NCI-H1105 treated with DMSO at 0.1 percent for 48 hours (cell line): ENCODE data around the gene HFM1.
"Not testable (repeated sequence)": the region's sequence is repeated elsewhere in the genome, so short reads cannot be mapped to it uniquely, and the experiment has no call there.

ENCODE experiments used
- DNase-seq: peaks from one replicate; lab custom pipeline; 2025; lab: John Stamatoyannopoulos, UW

HFM1 gene

GRCh38 chr1:91346824-91347223 lies 57.8 kb downstream of the HFM1 start:
- no peak for DNase-seq

DNA sequence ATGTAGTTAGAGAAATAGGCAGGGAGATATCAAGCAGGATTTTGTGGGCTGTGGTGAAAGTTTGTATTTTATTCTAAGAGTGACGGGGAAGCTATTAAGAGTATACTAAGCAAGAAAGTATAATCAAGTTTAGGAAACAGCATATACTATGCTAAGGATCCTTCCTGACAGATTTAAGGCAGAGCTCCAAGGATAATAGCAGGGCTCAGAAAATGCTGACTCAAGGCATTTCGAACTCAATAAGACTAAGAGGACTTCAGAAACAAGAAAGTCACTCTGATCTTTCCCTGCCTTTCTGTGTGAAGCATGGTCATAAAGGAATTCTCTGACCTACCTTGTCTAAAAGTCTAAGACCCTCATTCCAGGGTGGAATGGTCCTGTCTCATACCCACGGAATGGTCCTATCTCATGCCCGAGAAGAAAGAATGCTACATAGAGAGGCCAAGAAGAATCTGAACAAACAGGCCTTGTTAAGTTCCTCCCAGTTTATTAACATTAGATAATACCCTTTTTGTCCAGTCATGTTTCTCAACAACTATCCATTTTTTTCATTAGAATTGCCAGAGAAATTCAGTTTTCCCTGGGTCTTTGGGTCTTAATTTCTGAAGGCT lies 59.1 kb downstream of the HFM1 start:
- no peak for DNase-seq

GRCh38 chr1:91338501-91338900 lies 66.1 kb downstream of the HFM1 start:
- DNase-seq, result no peak

- DNase-seq, result no peak
Observed at GRCh38 chr1:91335603-91336002, 69.0 kb downstream of the HFM1 start.

GRCh38 chr1:91334856-91335255 lies 69.8 kb downstream of the HFM1 start:
- DNase-seq, result no peak

- DNase-seq, result no peak
Observed at GRCh38 chr1:91325456-91325855, 79.2 kb downstream of the HFM1 start.

DNA sequence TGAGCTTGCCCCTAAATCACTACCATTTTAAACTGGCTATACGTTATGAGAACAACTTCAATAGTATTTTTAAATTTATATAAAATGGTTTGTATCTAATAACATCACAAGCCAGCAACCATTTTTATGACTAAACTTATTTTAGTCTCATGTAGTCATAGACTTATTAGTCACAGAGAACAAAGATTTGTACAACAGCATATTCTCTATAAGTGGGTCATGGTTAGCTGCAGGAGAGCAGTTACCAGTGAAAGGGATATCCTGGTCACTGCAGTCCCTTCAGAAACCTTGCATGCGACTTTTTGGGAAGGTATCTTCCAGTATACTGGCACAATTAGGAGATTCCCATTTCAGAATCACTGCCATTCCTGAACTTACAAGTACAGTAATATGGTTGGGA lies 90.0 kb downstream of the HFM1 start:
- DNase-seq, result no peak

DNA sequence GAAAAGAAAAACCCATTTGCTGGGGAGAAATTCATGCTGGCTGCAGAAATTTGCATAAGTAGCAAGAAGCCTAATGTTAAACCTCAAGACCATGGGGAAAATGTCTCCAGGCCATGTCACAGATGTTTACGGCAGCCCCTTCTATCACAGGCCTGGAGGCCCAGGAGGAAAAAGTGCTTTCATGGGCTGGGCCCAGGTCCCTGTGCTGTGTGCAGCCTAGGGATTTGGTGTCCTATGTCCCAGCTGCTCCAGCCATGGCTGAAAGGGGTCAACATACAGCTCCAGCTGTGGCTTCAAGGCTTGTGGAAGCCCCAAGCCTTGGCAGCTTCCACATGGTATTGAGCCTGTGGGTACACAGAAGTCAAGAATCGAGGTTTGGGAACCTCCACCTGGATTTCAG lies 93.0 kb downstream of the HFM1 start:
- DNase-seq, result no peak

DNA sequence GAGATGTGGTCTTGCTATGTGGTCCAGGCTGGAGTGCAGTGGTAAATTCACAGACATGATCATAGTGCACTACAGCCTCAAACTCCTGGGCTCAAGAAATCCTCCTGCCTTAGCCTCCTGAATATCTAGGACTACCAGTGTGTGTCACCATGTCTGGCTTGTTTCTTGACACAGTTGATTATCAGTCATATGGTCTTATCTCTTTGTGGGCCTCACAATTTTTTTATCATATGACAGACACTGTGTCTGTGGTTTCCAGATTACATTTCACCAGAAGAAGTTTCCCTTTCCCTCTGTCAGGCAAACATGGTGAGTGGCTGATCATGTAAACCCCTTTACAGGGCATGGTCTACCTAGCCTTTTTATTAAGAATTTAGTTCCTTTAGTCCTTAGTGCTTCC lies 96.1 kb downstream of the HFM1 start:
- DNase-seq, result no peak

DNA sequence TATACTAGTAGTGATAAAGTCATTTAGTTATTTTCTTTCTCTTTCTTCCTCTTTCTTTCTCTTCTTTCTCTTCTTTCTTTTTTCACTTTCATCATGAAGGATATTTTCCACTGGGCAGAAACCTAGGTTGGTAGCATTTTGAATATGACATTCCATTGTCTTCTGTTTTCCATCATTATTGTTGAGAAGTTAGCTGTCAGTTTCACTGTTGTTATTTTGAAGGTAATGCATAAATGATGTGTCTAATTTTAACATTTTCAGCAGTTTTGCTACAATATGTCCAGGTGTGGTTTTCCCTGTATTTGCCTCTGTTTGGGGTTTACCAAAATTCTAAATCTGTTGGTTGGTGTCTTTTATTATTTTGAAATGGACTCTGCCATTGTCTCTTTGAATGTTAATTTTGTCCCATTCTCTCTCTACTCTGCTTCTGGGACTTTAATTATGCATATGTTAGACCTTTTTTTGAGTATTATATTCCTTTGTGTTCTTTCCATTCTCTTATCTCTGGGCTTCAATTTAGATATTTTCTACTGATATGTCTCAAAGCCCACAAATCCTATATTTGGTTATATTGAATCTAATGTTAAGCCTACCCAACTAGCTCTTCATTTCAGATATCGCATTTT lies 96.7 kb downstream of the HFM1 start:
- no peak for DNase-seq

DNA sequence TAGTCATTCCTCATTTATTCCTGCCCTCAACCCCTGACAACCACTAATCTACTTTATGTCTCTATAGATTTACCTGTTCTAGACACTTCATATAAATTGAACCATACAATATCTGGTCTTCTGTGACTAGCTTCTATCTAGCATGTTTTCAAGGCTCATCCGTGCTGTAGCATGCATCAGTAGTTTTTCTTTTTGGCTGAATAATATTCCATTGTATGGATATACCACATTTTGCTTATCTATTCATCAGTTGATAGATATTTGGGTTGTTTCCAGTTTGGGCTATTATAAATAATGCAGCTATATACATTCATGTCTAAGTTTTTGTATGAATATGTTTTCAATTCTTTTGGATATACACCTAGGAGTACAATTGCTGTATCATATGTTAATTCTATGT lies 101.5 kb downstream of the HFM1 start:
- no peak for DNase-seq

DNA sequence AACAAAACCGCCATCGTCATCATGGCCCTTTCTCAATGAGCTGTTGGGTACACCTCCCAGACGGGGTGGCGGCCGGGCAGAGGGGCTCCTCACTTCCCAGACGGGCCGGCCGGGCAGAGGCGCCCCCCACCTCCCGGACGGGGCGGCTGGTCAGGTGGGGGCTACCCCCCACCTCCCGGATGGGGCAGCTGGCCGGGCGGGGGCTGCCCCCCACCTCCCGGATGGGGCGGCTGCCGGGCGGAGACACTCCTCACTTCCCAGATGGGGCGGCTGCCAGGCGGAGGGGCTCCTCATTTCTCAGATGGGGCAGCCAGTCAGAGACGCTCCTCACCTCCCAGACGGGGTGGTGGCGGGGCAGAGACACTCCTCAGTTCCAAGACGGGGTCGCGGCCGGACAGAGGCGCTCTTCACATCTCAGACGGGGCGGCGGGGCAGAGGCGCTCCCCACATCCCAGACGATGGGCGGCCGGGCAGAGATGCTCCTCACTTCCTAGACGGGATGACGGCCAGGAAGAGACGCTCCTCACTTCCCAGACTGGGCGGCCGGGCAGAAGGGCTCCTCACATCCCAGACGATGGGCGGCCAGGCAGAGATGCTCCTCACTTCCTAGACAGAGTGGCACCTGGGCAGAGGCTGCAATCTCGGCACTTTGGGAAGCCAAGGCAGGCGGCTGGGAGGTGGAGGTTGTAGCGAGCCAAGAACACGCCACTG lies 115.6 kb downstream of the HFM1 start:
- not testable (repeated sequence) for DNase-seq

- DNase-seq, result not testable (repeated sequence)
Observed at GRCh38 chr1:91286962-91287317, 117.7 kb downstream of the HFM1 start.

GRCh38 chr1:91286259-91286961 lies 118.2 kb downstream of the HFM1 start:
- DNase-seq, result not testable (repeated sequence)

DNA sequence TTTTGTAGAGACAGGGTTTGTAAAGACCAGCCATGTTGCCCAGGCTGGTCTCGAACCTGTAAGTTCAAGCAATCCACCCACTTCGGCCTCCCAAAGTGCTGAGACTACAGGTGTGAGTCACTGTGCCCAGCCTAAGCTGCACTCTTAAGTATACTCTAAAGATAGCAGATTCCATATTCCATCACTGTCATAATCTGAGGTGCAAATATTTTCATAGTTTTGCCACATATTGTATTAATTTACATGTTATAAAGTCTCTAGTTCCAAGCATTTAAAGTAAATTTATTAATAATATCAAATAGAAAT lies 121.3 kb downstream of the HFM1 start:
- DNase-seq, result no peak

GRCh38 chr1:91282695-91283420 lies 121.8 kb downstream of the HFM1 start:
- peak; percentile 75 for DNase-seq

DNA sequence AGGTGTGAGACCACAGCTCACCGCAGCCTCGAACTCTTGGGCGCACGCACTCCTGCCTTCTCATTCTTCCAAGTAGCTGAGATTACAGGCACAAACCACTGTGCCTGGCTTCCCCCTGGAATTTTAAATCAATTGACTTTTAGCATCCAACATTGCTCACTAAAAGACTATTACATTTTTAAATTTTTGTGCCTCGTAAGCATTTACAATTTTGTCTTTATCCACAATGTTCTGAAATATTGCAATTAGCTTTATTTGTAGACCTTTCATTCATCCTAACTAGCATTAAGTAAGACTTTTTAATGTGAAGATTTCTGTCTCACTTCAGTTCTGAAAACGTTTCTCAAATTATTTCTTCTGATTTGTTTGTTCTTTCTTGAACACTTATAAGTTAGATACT lies 122.9 kb downstream of the HFM1 start:
- no peak for DNase-seq

GRCh38 chr1:91278754-91279153 lies 125.9 kb downstream of the HFM1 start:
- DNase-seq, result peak; percentile 24

- no peak for DNase-seq
Observed at GRCh38 chr1:91273875-91274274, 130.8 kb downstream of the HFM1 start.

GRCh38 chr1:91261655-91262054 lies 143.0 kb downstream of the HFM1 start:
- DNase-seq, result no peak

- DNase-seq, result no peak
Observed at GRCh38 chr1:91245435-91245834, 159.2 kb downstream of the HFM1 start.

- DNase-seq, result no peak
Observed at GRCh38 chr1:91244737-91245136, 159.9 kb downstream of the HFM1 start.

DNA sequence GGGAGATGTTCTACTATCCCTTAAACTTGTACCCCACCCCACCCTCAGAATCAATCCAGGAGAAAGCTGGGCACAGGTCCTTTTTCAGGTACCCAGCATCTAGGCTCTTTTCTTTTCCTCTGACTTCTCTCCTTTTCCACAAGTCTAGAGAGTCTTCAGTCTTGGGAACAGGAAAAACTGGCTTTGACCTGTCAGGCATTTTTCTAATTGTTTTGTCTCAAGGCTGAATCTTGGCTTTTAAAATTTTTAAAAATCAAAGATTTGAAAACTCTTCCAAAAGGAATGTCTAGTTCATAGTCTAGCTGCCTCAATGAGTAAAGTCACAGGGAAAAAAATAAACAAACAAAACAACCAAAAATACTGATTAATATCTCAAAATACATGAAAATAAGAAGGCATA lies 161.5 kb downstream of the HFM1 start:
- DNase-seq, result no peak
